Measurements from ENCODE around the gene KREMEN2. TPM values are rescaled to one million over a fixed set of nuclear protein-coding genes. Genes with fewer than 3 reads are reported as not detected.

The KREMEN2 gene
- total RNA-seq, 1 donor from 2014 or later = not detected

Other genes starting within 250 kb of the KREMEN2 start
- 0.88 and 1.4 TPM in 2 replicates for gene PRSS27, start 244.1 kb upstream of the KREMEN2 start, total RNA-seq
- 547 and 552 TPM in 2 replicates for gene SRRM2, start 211.6 kb upstream of the KREMEN2 start, total RNA-seq
- 263 and 264 TPM in 2 replicates for gene ELOB, start 187.0 kb upstream of the KREMEN2 start, total RNA-seq
- not detected in 2 replicates for gene PRSS33, start 176.7 kb upstream of the KREMEN2 start, total RNA-seq
- gene PRSS41, start 165.8 kb upstream of the KREMEN2 start, total RNA-seq = not detected in 2 replicates
- 5.0 and 6.5 TPM in 2 replicates for gene PRSS21, start 147.0 kb upstream of the KREMEN2 start, total RNA-seq
- gene ZG16B, start 134.0 kb upstream of the KREMEN2 start, total RNA-seq = 23.2 and 24.3 TPM in 2 replicates
- not detected in 2 replicates for gene PRSS22, start 106.1 kb upstream of the KREMEN2 start, total RNA-seq
- 21.1 and 24.2 TPM in 2 replicates for gene FLYWCH2, start 81.1 kb upstream of the KREMEN2 start, total RNA-seq
- gene FLYWCH1, start 52.3 kb upstream of the KREMEN2 start, total RNA-seq = 74.3 and 83.1 TPM in 2 replicates
- 31.9 and 32.3 TPM in 2 replicates for gene PAQR4, start 5.1 kb downstream of the KREMEN2 start, total RNA-seq
- 91.5 and 92.0 TPM in 2 replicates for gene PKMYT1, start 16.2 kb downstream of the KREMEN2 start, total RNA-seq
- 0.10 TPM in 1 of 2 replicates, not detected in the other for gene CLDN9, start 48.6 kb downstream of the KREMEN2 start, total RNA-seq
- not detected in 2 replicates for gene CLDN6, start 53.9 kb downstream of the KREMEN2 start, total RNA-seq
- 4.2 and 5.1 TPM in 2 replicates for gene TNFRSF12A, start 56.1 kb downstream of the KREMEN2 start, total RNA-seq
- 27.9 and 28.1 TPM in 2 replicates for gene HCFC1R1, start 59.7 kb downstream of the KREMEN2 start, total RNA-seq
- gene THOC6, start 59.8 kb downstream of the KREMEN2 start, total RNA-seq = 45.2 and 46.6 TPM in 2 replicates
- 0.51 and 0.61 TPM in 2 replicates for gene BICDL2, start 72.7 kb downstream of the KREMEN2 start, total RNA-seq
- gene MMP25, start 82.3 kb downstream of the KREMEN2 start, total RNA-seq = 93.6 and 93.9 TPM in 2 replicates
- 4,509 and 4,510 TPM in 2 replicates for gene IL32, start 101.4 kb downstream of the KREMEN2 start, total RNA-seq
- gene ZSCAN10, start 135.0 kb downstream of the KREMEN2 start, total RNA-seq = 0.12 and 0.24 TPM in 2 replicates
- gene ZNF205, start 148.3 kb downstream of the KREMEN2 start, total RNA-seq = 0.15 TPM in 1 of 2 replicates, not detected in the other
- 11.3 and 13.3 TPM in 2 replicates for gene ZNF213, start 170.8 kb downstream of the KREMEN2 start, total RNA-seq
- not detected in 2 replicates for gene OR1F1, start 223.9 kb downstream of the KREMEN2 start, total RNA-seq

All from T-helper 1 cell treated with Interleukin-12 subunit alpha and Interleukin-12 subunit beta and Interleukin-4 antibody, amounts not matched to agents 30 ng/mL and 1 ng/mL, for 36 hours (primary cell).